ENCODE measurements around the gene SH3RF3. TPM values are rescaled to one million over a fixed set of nuclear protein-coding genes. Genes with fewer than 3 reads are reported as not detected.

The SH3RF3 gene
- total RNA-seq, 1 donor from 2014 or later = 7.3 TPM

DNA sequence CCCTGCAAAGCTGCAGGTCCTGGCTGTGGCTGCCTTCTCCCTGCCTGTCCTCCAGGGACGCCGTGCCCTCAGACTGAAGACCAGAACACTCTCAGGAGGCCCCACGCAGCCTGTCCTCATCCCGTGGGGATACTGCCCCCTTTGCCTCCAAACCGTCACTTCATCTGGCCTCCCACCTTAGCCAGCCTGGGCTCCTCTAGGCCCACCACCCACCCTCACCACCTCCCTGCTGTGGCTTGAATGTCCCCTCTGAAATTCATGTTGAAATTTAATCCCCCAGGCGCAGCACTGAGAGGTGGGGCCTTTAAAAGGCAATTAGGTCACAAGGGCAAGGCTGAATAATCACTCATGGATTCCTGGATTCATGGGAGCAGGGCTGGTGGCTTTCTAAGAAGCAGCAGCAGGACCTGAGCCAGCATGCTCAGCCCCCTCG is 286.6 kb downstream of the SH3RF3 start:
- H3K27ac ChIP-seq (ENCODE audit: low read depth, low read length) = no peak overlapping the region
- no peak for TF ChIP-seq EZH2 (IDR thresholded peaks at IDR 0.05; ENCODE audit: insufficient read depth, low read length)
- TF ChIP-seq, protein P1, sequence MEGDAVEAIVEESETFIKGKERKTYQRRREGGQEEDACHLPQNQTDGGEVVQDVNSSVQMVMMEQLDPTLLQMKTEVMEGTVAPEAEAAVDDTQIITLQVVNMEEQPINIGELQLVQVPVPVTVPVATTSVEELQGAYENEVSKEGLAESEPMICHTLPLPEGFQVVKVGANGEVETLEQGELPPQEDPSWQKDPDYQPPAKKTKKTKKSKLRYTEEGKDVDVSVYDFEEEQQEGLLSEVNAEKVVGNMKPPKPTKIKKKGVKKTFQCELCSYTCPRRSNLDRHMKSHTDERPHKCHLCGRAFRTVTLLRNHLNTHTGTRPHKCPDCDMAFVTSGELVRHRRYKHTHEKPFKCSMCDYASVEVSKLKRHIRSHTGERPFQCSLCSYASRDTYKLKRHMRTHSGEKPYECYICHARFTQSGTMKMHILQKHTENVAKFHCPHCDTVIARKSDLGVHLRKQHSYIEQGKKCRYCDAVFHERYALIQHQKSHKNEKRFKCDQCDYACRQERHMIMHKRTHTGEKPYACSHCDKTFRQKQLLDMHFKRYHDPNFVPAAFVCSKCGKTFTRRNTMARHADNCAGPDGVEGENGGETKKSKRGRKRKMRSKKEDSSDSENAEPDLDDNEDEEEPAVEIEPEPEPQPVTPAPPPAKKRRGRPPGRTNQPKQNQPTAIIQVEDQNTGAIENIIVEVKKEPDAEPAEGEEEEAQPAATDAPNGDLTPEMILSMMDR (IDR thresholded peaks at IDR 0.05; ENCODE audit: insufficient read depth, low read depth, low read length) = no peak
- H3K4me1 ChIP-seq (ENCODE audit: insufficient read depth, low read length) = no peaks in the 10 kb centered on the region
- no peaks in the 10 kb centered on the region for H3K27me3 ChIP-seq (ENCODE audit: insufficient read depth, low read length)
- no peak overlapping the region for H2AFZ ChIP-seq (ENCODE audit: low read depth, low read length)
- no peaks in the 10 kb centered on the region for H3K9me3 ChIP-seq (ENCODE audit: insufficient read depth, low read depth, low read length)
- no peaks in the 10 kb centered on the region for H4K20me1 ChIP-seq (ENCODE audit: insufficient read depth, low read length)
- peaks cover 3% of the 10 kb centered on the region for H3K9me3 Mint-ChIP-seq (ENCODE audit: unreplicated experiment)
- H3K4me1 Mint-ChIP-seq (ENCODE audit: low read depth, unreplicated experiment) = peaks cover 10% of the 10 kb centered on the region
- no peak overlapping the region for H3K9ac ChIP-seq (ENCODE audit: low read length)
- no peak for DNase-seq (ENCODE audit: low read depth)
- H3K27me3 Mint-ChIP-seq (ENCODE audit: low read depth, unreplicated experiment) = peaks cover 31% of the 10 kb centered on the region
- FAIRE-seq = no peak
- H3K4me3 Mint-ChIP-seq (ENCODE audit: unreplicated experiment) = no peak overlapping the region
- no peaks in the 10 kb centered on the region for H3K79me2 ChIP-seq (ENCODE audit: insufficient read depth, low read length)
- H3K27ac Mint-ChIP-seq (ENCODE audit: unreplicated experiment) = no peak overlapping the region
- H3K36me3 Mint-ChIP-seq (ENCODE audit: low read depth, unreplicated experiment) = peaks cover 19% of the 10 kb centered on the region
- no peaks in the 10 kb centered on the region for H3K36me3 ChIP-seq (ENCODE audit: insufficient read depth, low read length)
- no peak overlapping the region for H3K4me2 ChIP-seq (ENCODE audit: low read length)
- no peak overlapping the region for H3K4me3 ChIP-seq (ENCODE audit: insufficient read depth, low read depth, low read length)

- no peak overlapping the region for H3K27ac ChIP-seq (ENCODE audit: low read depth, low read length)
- FAIRE-seq (no peak), DNase-seq (ENCODE audit: low read depth) (no peak)
- no peaks in the 10 kb centered on the region for H3K36me3 ChIP-seq (ENCODE audit: insufficient read depth, low read length)
- H3K4me1 Mint-ChIP-seq (ENCODE audit: low read depth, unreplicated experiment) = peaks cover 10% of the 10 kb centered on the region
- H3K9ac ChIP-seq (ENCODE audit: low read length) = no peak overlapping the region
- H3K9me3 Mint-ChIP-seq (ENCODE audit: unreplicated experiment) = peaks cover 3% of the 10 kb centered on the region
- H3K27me3 Mint-ChIP-seq (ENCODE audit: low read depth, unreplicated experiment) = peaks cover 24% of the 10 kb centered on the region
- TF ChIP-seq, protein P1 (IDR thresholded peaks at IDR 0.05; ENCODE audit: insufficient read depth, low read depth, low read length) = no peak
- no peak overlapping the region for H3K4me3 Mint-ChIP-seq (ENCODE audit: unreplicated experiment)
- no peaks in the 10 kb centered on the region for H3K79me2 ChIP-seq (ENCODE audit: insufficient read depth, low read length)
- no peak overlapping the region for H2AFZ ChIP-seq (ENCODE audit: low read depth, low read length)
- H3K9me3 ChIP-seq (ENCODE audit: insufficient read depth, low read depth, low read length) = no peaks in the 10 kb centered on the region
- no peaks in the 10 kb centered on the region for H4K20me1 ChIP-seq (ENCODE audit: insufficient read depth, low read length)
- no peaks in the 10 kb centered on the region for H3K27me3 ChIP-seq (ENCODE audit: insufficient read depth, low read length)
- H3K27ac Mint-ChIP-seq (ENCODE audit: unreplicated experiment) = no peak overlapping the region
- H3K4me3 ChIP-seq (ENCODE audit: insufficient read depth, low read depth, low read length) = no peak overlapping the region
- no peaks in the 10 kb centered on the region for H3K4me1 ChIP-seq (ENCODE audit: insufficient read depth, low read length)
- H3K36me3 Mint-ChIP-seq (ENCODE audit: low read depth, unreplicated experiment) = peaks cover 21% of the 10 kb centered on the region
- no peak overlapping the region for H3K4me2 ChIP-seq (ENCODE audit: low read length)
Observed at GRCh38 chr2:109417701-109418335, 288.8 kb downstream of the SH3RF3 start.

GRCh38 chr2:109418716-109419115 is 289.7 kb downstream of the SH3RF3 start:
- no peak overlapping the region for H3K4me2 ChIP-seq (ENCODE audit: low read length)
- H3K27me3 ChIP-seq (ENCODE audit: insufficient read depth, low read length) = no peaks in the 10 kb centered on the region
- H3K4me1 ChIP-seq (ENCODE audit: insufficient read depth, low read length) = no peaks in the 10 kb centered on the region
- Mint-ChIP-seq H3K4me3 (ENCODE audit: unreplicated experiment) (no peak overlapping the region), H3K9me3 (ENCODE audit: unreplicated experiment) (peaks cover 3% of the 10 kb centered on the region), H3K4me1 (ENCODE audit: low read depth, unreplicated experiment) (peaks cover 10% of the 10 kb centered on the region), H3K27ac (ENCODE audit: unreplicated experiment) (no peak overlapping the region), H3K27me3 (ENCODE audit: low read depth, unreplicated experiment) (peaks cover 26% of the 10 kb centered on the region), H3K36me3 (ENCODE audit: low read depth, unreplicated experiment) (peaks cover 24% of the 10 kb centered on the region)
- no peak for FAIRE-seq
- DNase-seq (ENCODE audit: low read depth) = no peak
- H3K4me3 ChIP-seq (ENCODE audit: insufficient read depth, low read depth, low read length) = no peak overlapping the region
- no peak overlapping the region for H2AFZ ChIP-seq (ENCODE audit: low read depth, low read length)
- H3K36me3 ChIP-seq (ENCODE audit: insufficient read depth, low read length) = no peaks in the 10 kb centered on the region
- H3K27ac ChIP-seq (ENCODE audit: low read depth, low read length) = no peak overlapping the region
- no peak overlapping the region for H3K9ac ChIP-seq (ENCODE audit: low read length)
- TF ChIP-seq, protein P1 (IDR thresholded peaks at IDR 0.05; ENCODE audit: insufficient read depth, low read depth, low read length) = no peak
- no peak for TF ChIP-seq EZH2 (IDR thresholded peaks at IDR 0.05; ENCODE audit: insufficient read depth, low read length)
- H3K79me2 ChIP-seq (ENCODE audit: insufficient read depth, low read length) = no peaks in the 10 kb centered on the region
- no peaks in the 10 kb centered on the region for H4K20me1 ChIP-seq (ENCODE audit: insufficient read depth, low read length)
- no peaks in the 10 kb centered on the region for H3K9me3 ChIP-seq (ENCODE audit: insufficient read depth, low read depth, low read length)
